Measurements from ENCODE around the gene ERC2.

ERC2 gene

GRCh38 chr3:56025326-56025725, 442.9 kb downstream of the ERC2 start:
- TF ChIP-seq ZNF585B (tag by site-specific recombination; IDR thresholded peaks at IDR 0.05) = no peak
- TF ChIP-seq TSHZ1 (tag by site-specific recombination; IDR thresholded peaks at IDR 0.05; ENCODE audit: borderline replicate concordance) = no peak
- no peak for TF ChIP-seq ZNF610 (tag by site-specific recombination; IDR thresholded peaks at IDR 0.05; ENCODE audit: borderline replicate concordance)
- TF ChIP-seq MZF1 (tag by site-specific recombination; IDR thresholded peaks at IDR 0.05; ENCODE audit: borderline replicate concordance) = no peak
- no peak for TF ChIP-seq ZNF664 (tag by site-specific recombination; IDR thresholded peaks at IDR 0.05)
- TF ChIP-seq ZNF140 (tag by site-specific recombination; IDR thresholded peaks at IDR 0.05) = no peak
- no peak for TF ChIP-seq ZNF791 (tag by site-specific recombination; IDR thresholded peaks at IDR 0.05)
- no peak for TF ChIP-seq ZBTB6 (tag by site-specific recombination; IDR thresholded peaks at IDR 0.05)
- no peak for TF ChIP-seq ZNF658 (tag by site-specific recombination; IDR thresholded peaks at IDR 0.05)
- no peak for TF ChIP-seq ZNF785 (tag by site-specific recombination; IDR thresholded peaks at IDR 0.05)
- no peak for TF ChIP-seq ZNF311 (tag by site-specific recombination; IDR thresholded peaks at IDR 0.05; ENCODE audit: borderline replicate concordance)
- TF ChIP-seq, protein P1, sequence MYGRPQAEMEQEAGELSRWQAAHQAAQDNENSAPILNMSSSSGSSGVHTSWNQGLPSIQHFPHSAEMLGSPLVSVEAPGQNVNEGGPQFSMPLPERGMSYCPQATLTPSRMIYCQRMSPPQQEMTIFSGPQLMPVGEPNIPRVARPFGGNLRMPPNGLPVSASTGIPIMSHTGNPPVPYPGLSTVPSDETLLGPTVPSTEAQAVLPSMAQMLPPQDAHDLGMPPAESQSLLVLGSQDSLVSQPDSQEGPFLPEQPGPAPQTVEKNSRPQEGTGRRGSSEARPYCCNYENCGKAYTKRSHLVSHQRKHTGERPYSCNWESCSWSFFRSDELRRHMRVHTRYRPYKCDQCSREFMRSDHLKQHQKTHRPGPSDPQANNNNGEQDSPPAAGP (tag by site-specific recombination; IDR thresholded peaks at IDR 0.05) = no peak
- no peak for TF ChIP-seq ZNF324 (tag by site-specific recombination; IDR thresholded peaks at IDR 0.05)
- TF ChIP-seq ZNF544 (tag by site-specific recombination; IDR thresholded peaks at IDR 0.05) = no peak
- no peak for TF ChIP-seq ZNF366 (tag by site-specific recombination; conservative IDR thresholded peaks at IDR 0.05)
- TF ChIP-seq ZNF19 (tag by site-specific recombination; IDR thresholded peaks at IDR 0.05; ENCODE audit: low read depth) = no peak
- no peak for TF ChIP-seq ZNF701 (tag by site-specific recombination; IDR thresholded peaks at IDR 0.05)
- no peak for TF ChIP-seq ZNF514 (tag by site-specific recombination; IDR thresholded peaks at IDR 0.05)
- TF ChIP-seq GLIS1 (tag by site-specific recombination; IDR thresholded peaks at IDR 0.05) = no peak
- Histone ChIP-seq H3K36me3 (ENCODE audit: control insufficient read depth in 2 of 2, insufficient read depth in 1 of 2, low read length in 2 of 2) (no peaks in the 10 kb centered on the region), H3K4me3 (ENCODE audit: low read depth, low read length) (no peak overlapping the region), H3K4me1 (ENCODE audit: control insufficient read depth, insufficient read depth, low read length) (no peaks in the 10 kb centered on the region), H3K27ac (ENCODE audit: extremely low read depth, low read depth, low read length) (no peak overlapping the region), H3K9me3 (ENCODE audit: control insufficient read depth, insufficient read depth, low read depth, low read length) (no peaks in the 10 kb centered on the region)
- CTCF ChIA-PET = no interaction called here
- POLR2A ChIA-PET = no interaction called here

DNA sequence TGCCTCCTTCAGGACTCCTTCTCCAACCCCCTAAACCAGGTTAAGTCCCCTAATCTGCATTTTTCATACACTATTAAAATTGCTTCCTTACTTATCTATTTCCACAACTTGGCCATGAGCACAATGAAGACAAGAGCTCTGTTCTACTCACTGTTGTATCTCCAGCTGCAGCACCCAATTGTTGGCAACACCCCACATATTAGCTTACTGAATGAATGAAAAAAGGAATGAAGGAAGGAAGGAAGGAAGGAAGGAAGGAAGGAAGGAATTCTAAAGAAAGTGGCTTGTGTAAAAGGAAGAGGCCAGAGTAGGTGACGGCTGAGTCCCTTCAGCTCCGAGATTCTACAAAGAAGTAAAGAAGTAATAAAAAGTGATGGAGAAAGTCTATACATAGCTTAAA, 444.7 kb downstream of the ERC2 start:
- POLR2A ChIA-PET = no interaction called here
- 0 out of 2 replicates have a peak, but pooled peaks have one; percentile 16 for TF ChIP-seq ZNF366 (tag by site-specific recombination; conservative IDR thresholded peaks at IDR 0.05)
- no peak for TF ChIP-seq ZBTB6 (tag by site-specific recombination; IDR thresholded peaks at IDR 0.05)
- TF ChIP-seq ZNF660 (tag by site-specific recombination; IDR thresholded peaks at IDR 0.05) = no peak
- TF ChIP-seq ZBTB21 (tag by site-specific recombination; IDR thresholded peaks at IDR 0.05) = no peak
- CTCF ChIA-PET = no interaction called here
- Histone ChIP-seq H3K27ac (ENCODE audit: extremely low read depth, low read depth, low read length) (no peak overlapping the region), H3K9me3 (ENCODE audit: control insufficient read depth, insufficient read depth, low read depth, low read length) (no peaks in the 10 kb centered on the region), H3K4me1 (ENCODE audit: control insufficient read depth, insufficient read depth, low read length) (no peaks in the 10 kb centered on the region), H3K4me3 (ENCODE audit: low read depth, low read length) (no peak overlapping the region), H3K36me3 (ENCODE audit: control insufficient read depth in 2 of 2, insufficient read depth in 1 of 2, low read length in 2 of 2) (no peaks in the 10 kb centered on the region)

Data from HEK293 (cell line).